T follicular helper cell (primary cell): ENCODE data around the gene CROCC2.

ENCODE experiments used
- DNase-seq: peaks from one replicate; pipeline ENCODE4 v3.0.0-alpha.2; 2020; ENCODE audit warnings: low read depth

The CROCC2 gene

DNA sequence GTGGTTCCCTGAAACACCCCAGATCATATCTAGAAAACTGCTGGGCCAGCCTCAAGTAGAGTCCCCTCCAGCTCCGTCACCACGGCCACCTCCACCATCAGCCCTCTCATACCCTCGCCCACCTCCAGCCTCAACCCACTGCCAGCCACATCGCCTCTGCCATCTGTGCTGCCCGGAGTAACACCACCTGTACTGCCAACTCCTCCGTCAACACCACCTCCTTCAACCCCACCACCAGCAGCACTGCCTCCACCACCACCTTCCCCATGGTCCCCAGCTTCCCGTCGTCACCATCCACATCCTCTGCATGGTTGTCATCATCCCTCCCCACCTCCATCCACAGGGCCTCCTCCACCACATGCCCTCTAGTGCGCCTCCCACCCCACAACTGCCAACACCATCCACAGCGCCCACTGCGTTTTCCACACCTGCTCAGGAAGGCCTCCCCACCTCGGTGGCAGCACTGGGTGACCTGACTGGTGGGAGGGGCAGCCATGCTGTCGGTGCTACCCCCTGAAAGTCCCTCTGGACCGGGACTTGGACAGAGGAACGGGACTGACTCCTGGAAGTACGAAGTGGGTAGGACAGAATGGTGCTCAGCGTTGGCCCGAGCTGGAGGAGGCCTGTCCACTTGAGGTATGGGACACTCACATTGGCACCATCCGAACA is 93.9 kb downstream of the CROCC2 start:
- no peak for DNase-seq

DNA sequence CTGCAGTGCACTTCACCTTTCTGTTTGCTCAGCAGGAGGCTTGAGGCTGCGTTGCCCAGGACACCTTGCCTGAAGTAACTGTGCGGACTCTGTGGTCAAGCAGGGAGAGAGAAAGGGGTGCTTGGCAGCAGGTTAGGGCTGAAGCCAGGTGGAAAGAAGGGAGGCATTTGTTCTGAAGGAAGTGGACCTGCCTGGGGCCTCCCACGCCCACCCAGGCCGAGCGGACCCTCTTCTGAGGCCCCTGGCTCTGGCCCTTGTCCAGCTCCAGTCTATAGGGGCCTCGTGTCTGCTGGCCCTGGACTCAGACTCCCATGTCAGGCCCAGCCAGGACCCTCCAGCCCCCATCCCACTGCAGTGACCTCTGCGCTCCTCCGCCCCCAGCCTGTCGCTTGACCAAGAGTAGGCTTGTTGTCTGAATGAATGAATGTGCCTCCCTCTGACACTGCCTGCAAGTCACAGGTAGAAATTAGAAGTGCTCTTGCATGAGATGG is 94.7 kb downstream of the CROCC2 start:
- DNase-seq, result no peak

DNA sequence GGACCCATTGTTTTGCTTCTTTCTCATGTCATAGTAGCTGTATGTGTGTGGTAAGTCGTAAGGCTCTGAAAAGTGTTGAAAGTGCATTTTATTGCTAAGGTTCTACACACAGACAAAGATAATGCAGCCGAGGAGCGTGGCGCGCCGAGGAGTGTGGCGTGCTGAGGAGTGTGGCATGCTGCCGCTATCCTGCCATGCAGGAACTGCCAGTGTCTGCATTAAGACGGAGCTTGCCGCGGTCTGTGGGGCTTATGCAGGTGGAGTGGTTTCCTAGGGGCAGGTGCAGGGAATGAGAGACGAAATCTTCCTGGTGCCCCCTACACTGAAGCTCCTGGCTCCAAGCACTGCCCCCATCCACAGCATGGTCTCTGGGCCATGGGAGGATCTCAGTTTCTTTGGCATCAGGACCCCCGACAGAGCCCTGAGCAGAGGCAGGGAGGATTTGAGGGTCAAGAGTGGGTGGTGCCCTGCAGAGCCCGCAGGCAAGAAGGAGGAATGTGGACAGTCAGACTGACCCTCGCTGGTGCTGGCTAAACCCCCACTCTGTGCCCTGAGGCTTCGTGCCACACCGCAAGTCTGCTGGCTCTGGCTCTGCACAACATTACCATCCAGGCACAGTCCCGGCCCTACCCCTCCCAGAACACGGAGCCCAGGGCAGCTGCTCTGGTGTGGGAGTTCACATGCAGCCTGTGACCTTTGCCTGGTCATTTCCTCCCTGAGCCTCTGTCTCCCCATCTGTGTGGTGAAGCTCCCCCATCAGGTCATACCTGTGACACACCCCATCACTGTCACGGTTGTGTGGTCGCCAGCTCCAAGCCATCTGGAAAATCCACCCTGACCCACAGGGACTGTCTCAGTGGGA is 95.5 kb downstream of the CROCC2 start:
- DNase-seq, result no peak

DNA sequence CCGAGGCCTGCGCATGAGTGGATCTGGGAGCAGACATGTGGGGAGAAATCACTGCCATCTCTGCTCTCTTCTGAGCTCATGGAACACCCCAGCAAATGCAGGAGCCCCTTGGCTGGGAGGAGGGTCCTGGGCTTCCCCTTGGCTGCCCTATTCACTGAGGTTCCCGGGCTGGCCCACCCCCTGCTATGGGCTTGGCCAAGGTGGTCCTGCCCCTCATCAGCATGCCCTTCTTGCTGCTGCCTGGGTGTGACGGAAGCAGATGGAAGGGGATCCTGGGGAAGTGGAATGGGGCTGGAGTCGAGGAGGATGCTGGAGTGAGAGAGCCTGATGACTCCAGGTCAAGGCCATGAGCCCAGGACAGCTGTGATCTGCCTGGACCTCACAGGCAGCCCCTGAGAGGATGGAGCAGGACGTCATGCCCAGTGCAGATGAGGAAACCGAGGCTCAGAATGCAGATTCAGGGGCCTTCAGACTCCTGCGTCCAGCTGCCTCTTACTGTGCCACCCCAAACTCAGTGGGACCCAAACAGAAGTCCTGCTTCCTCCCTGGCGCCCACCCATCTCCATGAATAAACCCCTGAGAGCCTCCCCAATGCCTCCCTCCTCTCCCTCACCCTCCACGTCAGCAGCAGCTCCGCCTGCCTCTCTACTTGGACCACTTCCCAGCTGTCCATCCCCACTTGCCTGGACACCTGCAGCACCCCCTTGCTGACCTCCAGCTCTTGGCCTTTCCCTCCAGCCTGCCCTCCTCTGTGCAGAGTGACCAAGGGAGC is 96.3 kb downstream of the CROCC2 start:
- no peak for DNase-seq

DNA sequence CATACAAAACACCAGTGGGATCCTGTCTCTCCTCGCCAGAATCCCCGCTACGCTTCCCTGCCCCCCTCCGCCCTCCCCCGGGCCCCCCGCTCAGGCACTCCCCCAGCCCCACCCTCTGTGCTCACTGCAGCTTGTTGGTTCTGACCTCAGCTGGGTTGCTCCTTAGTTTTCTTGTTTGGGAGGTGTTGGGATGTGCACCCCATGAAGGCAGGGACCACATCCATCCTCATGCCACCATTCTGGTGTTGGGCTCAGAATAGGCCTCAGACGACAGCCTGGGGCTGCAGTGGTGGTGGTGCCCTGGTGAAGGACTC is 96.9 kb downstream of the CROCC2 start:
- DNase-seq, result no peak

DNA sequence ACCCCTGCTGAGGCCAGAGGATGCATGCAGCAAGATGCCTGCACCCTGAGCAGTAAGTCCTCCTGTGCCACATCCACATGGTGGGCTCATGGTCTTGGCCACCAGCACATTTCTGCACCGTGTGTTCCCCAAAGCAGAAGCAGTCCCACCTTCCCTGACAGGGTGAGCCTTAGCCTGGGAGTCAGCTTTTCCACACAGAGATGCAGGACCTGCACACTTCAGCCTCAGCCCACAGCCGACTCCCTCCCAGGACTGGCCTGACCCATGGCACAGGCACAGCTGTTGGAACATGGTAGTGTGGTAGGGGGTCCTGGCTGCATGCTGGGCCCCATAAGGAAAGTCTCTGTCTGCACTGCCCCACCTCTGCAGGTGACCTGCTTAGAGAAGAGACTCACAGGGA is 97.2 kb downstream of the CROCC2 start:
- DNase-seq, result no peak

DNA sequence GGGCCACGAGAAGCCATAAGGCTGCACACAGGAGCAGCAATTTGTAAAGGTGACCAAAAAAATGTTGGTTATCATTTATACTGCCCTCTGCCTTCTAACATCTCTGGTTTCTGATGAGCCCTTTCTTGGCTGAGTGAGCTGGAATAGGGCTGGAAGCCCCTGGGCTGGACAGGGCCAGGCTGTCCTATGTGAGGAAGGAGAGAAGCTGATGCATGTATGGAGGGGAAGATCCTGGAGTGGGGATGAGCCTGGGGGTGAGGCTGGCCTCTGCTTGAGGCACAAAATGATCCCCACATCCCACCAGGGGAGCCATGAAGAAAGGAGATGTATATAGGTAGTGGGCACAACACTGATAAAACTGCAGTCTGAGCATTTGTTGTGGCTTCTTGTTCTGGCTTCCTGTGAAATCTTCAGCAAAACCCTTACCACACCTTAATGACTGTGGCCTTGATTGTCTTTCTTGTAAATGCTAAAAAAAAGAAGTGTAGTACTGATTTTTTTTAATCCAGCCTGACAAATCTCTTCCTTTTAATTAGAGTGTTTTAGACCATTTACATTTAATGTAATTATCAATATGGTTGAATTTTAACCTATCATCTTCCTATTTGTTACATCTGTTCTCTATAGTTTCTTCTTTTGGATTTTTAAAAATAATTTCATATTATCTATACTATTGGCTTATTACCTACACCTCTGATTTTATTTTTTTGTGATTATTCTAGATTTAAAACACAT is 97.9 kb downstream of the CROCC2 start:
- DNase-seq, result no peak

DNA sequence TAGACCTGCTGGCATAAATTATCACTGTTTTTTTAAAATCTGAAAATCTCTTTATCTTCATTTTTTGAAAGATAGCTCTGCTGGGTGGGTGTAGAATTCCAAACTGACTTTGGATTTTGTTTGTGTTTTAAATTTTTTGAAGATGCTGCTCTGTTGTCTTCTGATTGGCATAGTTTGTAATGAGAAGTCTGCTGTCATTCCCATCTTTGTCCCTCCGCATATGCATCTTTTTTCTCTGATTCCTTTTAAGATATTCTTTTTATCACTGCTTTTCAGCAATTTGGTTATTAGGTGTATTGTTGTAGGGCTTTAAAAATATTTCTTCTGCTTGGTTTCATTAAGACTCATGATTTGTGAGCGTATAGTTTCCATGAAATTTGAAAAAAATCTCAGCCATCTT is 99.4 kb downstream of the CROCC2 start:
- DNase-seq, result no peak

DNA sequence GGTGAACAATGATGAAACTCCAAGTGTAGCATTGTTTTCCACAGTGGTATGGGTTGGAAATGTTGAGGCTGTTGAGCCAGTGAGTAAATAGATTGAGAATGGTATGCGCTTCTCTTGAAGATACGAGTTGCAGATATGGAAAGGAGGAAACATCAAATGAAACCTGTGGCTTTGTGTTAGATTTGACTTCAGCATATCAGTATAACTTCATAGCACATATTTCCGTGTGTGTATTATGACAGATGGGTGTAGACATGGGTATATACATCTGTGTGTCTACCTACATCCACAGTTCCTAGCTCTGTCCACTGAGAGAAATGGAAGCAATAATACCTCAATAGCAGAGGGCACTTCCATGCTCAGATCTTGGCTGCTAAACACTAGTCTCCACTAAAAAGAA is 100.3 kb downstream of the CROCC2 start:
- no peak for DNase-seq

DNA sequence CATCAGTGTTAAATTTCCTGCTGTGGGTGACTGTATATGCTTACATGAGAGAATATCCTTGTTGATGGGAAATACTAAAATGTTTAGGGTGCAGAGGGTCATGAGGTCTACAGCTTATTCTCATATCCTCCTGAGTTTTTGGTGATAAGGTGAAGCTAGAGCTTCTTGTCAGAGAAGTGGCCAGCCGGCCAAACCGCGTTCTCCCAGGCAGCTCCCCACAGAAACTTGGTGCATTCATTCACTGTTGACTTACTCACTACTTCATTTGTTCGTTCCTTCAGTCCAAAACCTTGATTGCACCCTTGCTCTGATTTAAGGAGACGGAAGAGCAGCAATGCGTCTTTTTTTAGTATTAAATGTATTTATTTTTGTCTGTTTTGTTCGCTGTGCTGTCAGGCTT is 101.0 kb downstream of the CROCC2 start:
- no peak for DNase-seq

DNA sequence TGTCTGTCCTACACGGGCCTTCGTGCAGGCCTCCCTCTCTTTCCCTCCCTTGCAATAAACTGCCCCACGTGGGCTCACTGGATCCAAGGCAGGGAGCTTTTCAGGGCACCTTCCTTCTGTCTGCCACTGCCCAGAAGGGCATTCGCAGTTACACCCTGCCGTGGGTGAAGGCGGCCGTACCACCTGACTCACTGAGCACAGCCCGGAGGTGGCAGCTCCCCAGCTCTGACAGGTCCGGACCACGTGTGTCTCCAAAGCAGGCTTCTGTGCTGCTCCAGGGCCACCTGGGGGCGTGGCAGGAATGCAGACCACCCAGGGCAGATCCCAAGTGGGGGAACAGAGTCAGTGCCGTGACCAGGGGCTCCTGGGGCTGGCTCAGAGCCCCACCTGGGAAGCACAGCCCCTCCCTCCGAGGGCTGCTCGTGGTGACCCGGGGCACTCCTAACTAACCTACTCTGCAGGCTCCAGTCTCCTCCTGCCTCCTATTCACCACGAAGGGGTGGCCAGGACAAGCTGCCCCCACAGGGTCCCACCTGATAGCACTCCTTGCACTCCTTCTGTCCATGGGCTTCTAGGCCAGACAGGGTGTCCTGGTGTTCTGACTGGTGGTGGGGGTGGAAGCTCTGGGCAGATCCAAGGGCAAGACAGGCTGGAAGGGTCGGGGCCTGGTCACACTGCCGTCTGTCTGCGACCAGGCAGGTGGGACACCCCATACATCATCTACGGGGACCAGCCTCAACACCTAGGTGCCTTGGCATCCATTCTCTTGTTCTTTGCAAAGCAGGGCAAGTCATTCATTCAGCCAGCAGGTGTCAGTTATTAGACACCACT is 102.0 kb downstream of the CROCC2 start:
- no peak for DNase-seq

DNA sequence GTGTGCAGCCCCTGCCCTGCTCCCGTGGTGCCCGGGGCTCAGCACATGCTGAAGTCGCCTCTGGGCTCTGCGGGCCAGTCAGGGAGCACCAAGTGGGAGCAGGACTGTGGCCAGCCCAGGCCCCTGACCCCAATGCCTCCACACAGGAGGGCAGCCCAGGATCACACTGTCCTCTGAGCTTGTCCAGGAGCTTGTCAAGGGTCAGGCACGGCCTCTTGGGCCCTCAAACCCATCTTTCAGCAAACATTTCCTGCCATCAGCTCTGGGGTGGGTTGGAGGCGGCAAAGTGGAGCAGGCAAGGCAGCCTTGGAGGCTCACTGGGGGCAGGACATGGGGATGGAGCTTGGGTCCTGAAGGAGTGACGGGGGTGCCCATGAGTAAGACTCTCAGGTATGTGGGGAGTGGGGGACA is 102.6 kb downstream of the CROCC2 start:
- DNase-seq, result no peak

DNA sequence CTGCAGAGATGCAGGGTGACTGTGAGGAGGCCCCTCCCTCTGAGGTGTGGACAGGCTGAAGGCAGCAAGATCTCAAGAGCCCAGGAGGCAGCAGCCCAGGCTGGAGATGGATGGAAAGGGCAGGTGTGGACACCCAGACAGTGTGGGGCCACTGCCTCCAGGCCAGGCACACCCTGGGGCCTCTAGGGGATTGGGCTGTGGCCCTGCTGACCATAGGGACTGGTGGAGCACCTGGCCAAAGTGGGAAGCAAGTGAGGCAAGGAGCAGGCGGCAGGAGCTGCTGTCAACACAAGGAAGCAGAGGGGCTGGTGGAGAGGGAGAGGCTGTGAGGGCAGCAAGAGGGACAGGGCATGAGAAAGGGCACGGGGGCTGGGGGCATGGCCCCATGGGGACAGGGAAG is 103.1 kb downstream of the CROCC2 start:
- no peak for DNase-seq

DNA sequence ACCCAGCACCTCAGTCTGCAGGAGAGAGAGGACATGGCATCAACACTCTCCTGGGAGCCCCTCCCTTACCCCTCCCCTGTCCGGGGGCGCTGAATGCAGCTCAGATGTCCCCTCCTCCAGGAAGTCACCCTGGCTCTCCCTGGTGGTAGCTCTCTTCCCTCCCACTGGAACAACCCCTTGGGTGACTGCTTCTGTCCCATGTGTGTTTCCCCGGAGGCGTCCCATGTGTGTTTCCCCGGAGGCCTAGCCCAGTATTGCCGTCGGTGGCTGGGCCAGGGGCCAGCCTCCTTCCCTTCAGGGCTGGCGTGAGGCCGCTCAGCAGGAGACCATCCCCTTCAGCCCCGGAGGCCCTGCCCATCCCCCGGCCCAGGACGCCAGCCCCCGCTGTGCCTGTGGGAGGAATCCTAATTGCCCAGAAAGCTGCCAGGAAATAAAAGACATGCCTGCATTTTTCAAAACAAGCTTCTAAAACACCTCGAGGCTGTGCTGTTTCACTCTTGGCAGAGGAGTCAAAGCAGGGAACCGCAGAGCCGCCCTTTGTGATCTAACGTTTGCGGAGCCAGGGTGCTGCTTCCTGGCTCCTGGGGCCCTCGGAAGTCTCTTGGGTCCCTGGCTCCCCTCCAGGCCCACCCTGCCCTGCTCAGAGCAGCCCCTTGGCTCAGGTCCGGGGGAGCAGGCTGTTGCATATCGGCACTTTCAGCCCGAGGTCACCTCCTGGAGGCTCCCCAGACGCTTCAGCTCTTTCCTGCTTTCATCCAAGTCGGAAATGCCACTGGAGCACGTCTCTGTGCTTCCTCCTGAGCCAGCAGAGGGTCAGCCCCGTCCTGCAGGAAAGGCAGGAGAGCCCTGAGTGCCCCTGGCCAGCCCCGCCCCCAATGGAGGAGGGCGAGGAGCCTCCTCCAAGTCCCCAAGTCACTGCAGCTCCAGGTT is 103.7 kb downstream of the CROCC2 start:
- no peak for DNase-seq

DNA sequence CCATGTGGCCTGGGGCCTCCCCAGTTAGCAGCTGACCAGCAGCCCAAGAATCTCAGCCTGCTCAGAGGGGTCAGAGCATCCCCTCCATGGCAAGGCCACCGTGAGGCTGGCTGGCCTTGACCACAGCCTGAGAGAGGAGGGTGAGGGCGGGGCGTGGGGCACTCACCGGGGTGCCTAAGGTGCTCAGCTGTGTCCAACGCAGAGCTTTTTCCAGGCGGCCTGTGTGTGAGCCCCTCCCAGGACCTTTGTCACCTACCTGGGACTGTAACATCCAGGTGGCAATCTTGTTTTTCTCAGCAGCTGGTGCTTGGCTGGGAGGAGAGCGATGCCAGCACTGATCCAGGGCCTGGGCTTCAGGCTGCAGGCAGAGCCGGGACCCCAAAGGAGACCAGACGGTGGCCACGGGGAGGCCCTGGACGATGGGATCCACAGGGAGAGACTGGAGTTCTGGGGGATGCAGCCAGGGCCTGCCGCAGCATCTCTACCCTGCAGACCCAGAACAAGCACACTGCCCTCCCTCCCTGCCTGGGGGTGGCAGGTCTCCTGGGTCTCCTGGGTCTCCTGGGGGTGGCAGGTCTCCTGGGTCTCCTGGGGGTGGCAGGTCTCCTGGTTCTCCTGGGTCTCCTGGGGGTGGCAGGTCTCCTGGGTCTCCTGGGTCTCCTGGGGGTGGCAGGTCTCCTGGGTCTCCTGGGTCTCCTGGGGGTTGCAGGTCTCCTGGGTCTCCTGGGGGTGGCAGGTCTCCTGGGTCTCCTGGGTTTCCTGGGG is 104.6 kb downstream of the CROCC2 start:
- DNase-seq, result no peak

DNA sequence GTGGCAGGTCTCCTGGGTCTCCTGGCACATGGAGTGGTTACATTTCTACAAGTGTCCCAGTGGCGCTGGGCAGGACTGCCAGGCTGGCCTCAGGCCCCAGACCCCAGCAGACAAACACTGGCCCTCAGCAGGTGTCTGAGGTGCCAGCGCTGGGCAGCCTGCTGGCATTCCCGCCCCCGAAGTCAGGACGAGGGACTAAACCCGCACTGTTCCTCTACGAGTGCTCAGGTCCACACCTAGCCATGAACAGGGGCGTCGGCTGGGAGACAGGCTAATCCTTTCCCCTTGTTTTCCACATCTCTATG is 105.1 kb downstream of the CROCC2 start:
- DNase-seq, result no peak

DNA sequence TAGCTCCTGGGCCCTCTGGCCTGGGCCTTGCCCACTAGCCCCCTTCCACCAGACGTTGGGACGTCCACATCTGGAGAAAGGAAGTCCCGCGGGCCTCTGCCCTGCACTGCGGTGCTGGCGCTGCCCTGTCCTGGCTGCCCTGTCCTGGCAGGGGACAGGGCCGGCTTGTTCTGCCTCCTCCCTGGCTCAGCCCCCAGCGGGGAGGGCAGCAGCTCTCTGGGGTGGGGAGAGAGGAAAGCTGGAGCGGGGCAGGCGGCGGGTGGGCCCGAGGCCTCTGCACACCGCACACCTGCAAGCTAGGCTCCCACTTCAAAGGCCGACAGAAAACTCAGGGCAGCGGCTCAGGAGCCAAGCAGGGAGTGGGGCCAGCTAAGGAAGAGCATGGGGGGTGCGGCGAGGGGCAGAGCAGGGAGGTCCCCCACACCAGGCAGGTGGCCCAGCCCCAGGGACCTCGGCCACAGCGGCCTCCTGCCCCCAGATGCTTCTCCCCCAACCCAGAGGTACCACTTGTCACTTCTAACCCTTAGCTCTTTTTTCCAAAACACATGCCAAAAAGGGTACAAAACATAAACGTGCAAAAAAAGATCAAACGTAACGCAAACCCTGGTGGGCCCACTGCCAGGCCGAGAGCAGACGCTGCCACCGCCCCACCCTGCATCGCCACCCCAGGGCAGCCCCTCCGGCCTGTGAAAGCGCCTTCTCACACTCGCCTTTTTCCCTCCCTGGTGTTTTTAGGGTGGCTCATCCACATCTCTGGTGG is 105.8 kb downstream of the CROCC2 start:
- no peak for DNase-seq

DNA sequence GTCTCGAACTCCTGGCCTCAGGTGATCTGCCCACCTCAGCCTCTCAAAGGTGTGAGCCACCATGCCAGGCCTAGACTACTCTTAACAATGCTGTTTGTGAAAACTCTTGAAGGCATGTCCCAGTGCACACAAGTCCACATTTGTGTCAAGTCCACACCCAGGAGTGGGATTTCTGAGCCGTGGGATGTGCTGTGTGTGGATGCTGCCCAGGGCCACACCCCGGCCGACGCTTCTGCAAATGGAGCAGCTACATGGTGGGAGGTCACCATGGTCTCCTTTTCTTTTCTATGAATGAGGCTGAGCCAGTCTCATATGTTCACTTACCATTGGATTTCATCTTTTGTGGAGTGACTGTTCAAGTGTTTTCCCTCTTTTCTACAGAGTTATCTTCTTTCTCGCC is 108.1 kb downstream of the CROCC2 start:
- no peak for DNase-seq

DNA sequence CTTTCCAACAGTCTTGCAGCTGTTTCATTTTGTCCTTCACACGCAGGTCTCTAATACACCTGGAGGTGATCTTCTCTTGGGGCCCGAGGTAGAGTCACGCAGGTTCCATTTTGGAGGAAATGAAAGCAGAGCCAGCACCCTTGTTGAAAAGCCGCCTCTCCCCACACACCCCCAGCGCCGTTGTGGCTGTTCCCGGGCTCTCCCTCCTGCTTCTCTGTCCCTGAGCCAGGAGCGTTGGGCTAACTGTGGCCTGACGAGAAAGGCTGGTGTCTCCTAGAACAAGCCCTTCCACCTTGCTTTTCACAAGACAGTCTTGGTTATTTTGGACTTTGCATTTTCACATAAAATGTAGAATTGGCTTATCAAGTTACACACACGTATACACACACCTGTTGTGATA is 108.6 kb downstream of the CROCC2 start:
- DNase-seq, result no peak
